Keratinocyte (primary cell): ENCODE results near the gene WWC1. TPM values are rescaled to one million over a fixed set of nuclear protein-coding genes. Genes with fewer than 3 reads are reported as not detected.

Experiments
- DNase-seq: peaks from one replicate; pipeline ENCODE4 v3.0.0-alpha.2; 2011; ENCODE audit warnings: low read depth, missing footprints, low spot score
- FAIRE-seq: peaks from 2 replicates; lab custom pipeline; 2011; peaks lifted over from hg19 to GRCh38; lab: Jason Lieb, UNC
- H2AFZ ChIP-seq: 2 replicates; pipeline ENCODE4 v1.6.0; 2012; ENCODE audit warnings: low read length, control low read depth, inconsistent platforms; ENCODE audit not compliant: control insufficient read depth
- H3K27ac ChIP-seq: 2 replicates; pipeline ENCODE4 v1.5.1; 2011; ENCODE audit warnings: low read length; ENCODE audit not compliant: control insufficient read depth, insufficient read depth
- H3K27me3 ChIP-seq: 3 replicates; pipeline ENCODE4 v1.6.0; 2011; ENCODE audit warnings: low read length; ENCODE audit not compliant: control insufficient read depth, insufficient read depth; ENCODE audit errors: extremely low read depth
- H3K36me3 ChIP-seq, 2 experiments: 2 replicates in 1 of 2; 3 replicates in 1 of 2; pipeline ENCODE4 v1.5.1; 2011; ENCODE audit warnings: low read length in 2 of 2, mild to moderate bottlenecking in 1 of 2; ENCODE audit not compliant: control insufficient read depth in 2 of 2, insufficient read depth in 2 of 2; ENCODE audit errors: extremely low read depth in 1 of 2
- H3K4me1 ChIP-seq: 3 replicates; pipeline ENCODE4 v1.5.1; 2011; ENCODE audit warnings: low read length; ENCODE audit not compliant: control insufficient read depth, insufficient read depth; ENCODE audit errors: extremely low read depth
- H3K4me2 ChIP-seq: 3 replicates; pipeline ENCODE4 v1.6.0; 2011; ENCODE audit warnings: low read depth, low read length; ENCODE audit not compliant: control insufficient read depth, insufficient read depth; ENCODE audit errors: extremely low read depth
- H3K4me3 ChIP-seq, 3 experiments: fragments of 200-600 bp in 1 of 3; sonication (generic) in 1 of 3; 2 replicates in 2 of 3; 3 replicates in 1 of 3; pipeline ENCODE4 v1.5.1; 2011 to 2016; ENCODE audit warnings: low read length in 3 of 3, mild to moderate bottlenecking in 3 of 3, control low read depth in 2 of 3, inconsistent platforms in 1 of 3, low read depth in 1 of 3, mixed read lengths in 1 of 3, mixed run types in 1 of 3, moderate library complexity in 1 of 3; ENCODE audit not compliant: control insufficient read depth in 2 of 3, insufficient read depth in 2 of 3; ENCODE audit errors: extremely low read depth in 1 of 3
- H3K79me2 ChIP-seq: 2 replicates; pipeline ENCODE4 v1.6.0; 2012; ENCODE audit warnings: low read length; ENCODE audit not compliant: control insufficient read depth, insufficient read depth
- H3K9ac ChIP-seq: 3 replicates; pipeline ENCODE4 v1.6.0; 2011; ENCODE audit warnings: low read length; ENCODE audit not compliant: control insufficient read depth, insufficient read depth; ENCODE audit errors: extremely low read depth
- H3K9me1 ChIP-seq: 3 replicates; pipeline ENCODE4 v1.6.0; 2011; ENCODE audit warnings: low read length; ENCODE audit not compliant: control insufficient read depth, insufficient read depth; ENCODE audit errors: extremely low read depth
- H3K9me3 ChIP-seq: 2 replicates; pipeline ENCODE4 v1.5.1; 2012; ENCODE audit warnings: low read depth, low read length; ENCODE audit not compliant: control insufficient read depth
- H4K20me1 ChIP-seq: 3 replicates; pipeline ENCODE4 v1.6.0; 2011; ENCODE audit warnings: low read length; ENCODE audit not compliant: control insufficient read depth, insufficient read depth; ENCODE audit errors: extremely low read depth
- EZH2 ChIP-seq: IDR thresholded peaks from one replicate; pipeline ENCODE4 v1.6.1; 2012; ENCODE audit warnings: inconsistent platforms, mild to moderate bottlenecking, low read length, moderate library complexity
- dilution Hi-C: fragments of 300-500 bp; cut with MboI; formaldehyde crosslinking; loops from one replicate; pipeline ENCODE4 v1.7.0; 2020; ENCODE audit warnings: low sequenced_read_pairs; ENCODE audit not compliant: extremely low pct_ligation_motif_present
- polyA plus RNA-seq, 5 experiments: library from polyadenylated mRNA; depleted of rRNA in 3 of 5; stranded (reverse) in 3 of 5; stranded (forward) in 1 of 5; unstranded in 1 of 5; fragments of >200 nt; gene quantifications; 1 replicate in 1 of 5; 2 replicates in 3 of 5; 3 replicates in 1 of 5; pipeline versions ENCODE4 v1.2.1 to v1.2.3, GENCODE V29; 2011 to 2012; ENCODE audit warnings: missing spikeins in 2 of 5, low read depth in 1 of 5, low replicate concordance in 1 of 5
- TF ChIP-seq, protein P1 (sequence below), 3 experiments: IDR thresholded peaks in 1 of 3; conservative IDR thresholded peaks in 1 of 3; optimal IDR thresholded peaks in 1 of 3; 2 replicates in 2 of 3; 3 replicates in 1 of 3; pipeline versions ENCODE3 to v1.5.1; 2011; ENCODE audit warnings: low read length in 3 of 3, mild to moderate bottlenecking in 3 of 3, moderate library complexity in 2 of 3, control low read depth in 1 of 3, inconsistent platforms in 1 of 3; ENCODE audit not compliant: insufficient read depth in 2 of 3; ENCODE audit errors: extremely low read depth in 1 of 3

The WWC1 gene
- polyA plus RNA-seq, 1 donor (not counting 4 experiments of a cell fraction or from before 2014, with no cell fraction given): 19.8 TPM

DNA sequence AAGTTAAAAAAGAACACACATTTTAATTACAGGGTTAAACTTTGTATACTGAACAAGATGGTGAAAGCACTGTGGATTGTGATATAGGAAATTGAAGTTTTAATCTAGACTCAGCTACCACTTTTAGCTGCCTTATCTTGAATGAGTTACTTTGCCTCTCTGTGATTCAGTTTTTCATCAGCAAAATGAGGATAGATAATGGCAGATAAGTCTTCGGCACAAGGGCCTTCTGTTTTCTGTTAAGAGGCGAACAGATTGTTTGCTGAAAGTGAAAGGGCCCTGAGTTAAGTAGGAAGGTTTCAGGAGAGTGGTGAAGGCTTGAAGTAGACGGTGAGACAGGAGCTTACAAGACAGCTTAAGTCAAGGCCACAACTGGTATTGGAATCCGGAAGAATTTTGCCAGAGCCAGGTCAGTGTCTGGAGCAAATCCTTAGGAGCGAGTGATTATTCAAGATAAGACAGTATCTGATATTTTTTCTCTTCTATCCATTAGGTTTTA, 202.7 kb downstream of the WWC1 start:
- peaks cover 15% of the 10 kb centered on the region for H3K79me2 ChIP-seq
- H3K9ac ChIP-seq: no peak overlapping the region
- no peaks in the 10 kb centered on the region for H3K27me3 ChIP-seq
- no peak overlapping the region for H3K27ac ChIP-seq
- TF ChIP-seq, protein P1, sequence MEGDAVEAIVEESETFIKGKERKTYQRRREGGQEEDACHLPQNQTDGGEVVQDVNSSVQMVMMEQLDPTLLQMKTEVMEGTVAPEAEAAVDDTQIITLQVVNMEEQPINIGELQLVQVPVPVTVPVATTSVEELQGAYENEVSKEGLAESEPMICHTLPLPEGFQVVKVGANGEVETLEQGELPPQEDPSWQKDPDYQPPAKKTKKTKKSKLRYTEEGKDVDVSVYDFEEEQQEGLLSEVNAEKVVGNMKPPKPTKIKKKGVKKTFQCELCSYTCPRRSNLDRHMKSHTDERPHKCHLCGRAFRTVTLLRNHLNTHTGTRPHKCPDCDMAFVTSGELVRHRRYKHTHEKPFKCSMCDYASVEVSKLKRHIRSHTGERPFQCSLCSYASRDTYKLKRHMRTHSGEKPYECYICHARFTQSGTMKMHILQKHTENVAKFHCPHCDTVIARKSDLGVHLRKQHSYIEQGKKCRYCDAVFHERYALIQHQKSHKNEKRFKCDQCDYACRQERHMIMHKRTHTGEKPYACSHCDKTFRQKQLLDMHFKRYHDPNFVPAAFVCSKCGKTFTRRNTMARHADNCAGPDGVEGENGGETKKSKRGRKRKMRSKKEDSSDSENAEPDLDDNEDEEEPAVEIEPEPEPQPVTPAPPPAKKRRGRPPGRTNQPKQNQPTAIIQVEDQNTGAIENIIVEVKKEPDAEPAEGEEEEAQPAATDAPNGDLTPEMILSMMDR (optimal IDR thresholded peaks at IDR 0.05 in 1 of 3, IDR thresholded peaks at IDR 0.05 in 1 of 3, conservative IDR thresholded peaks at IDR 0.05 in 1 of 3; ENCODE audit: extremely low read depth in 1 of 3, insufficient read depth in 2 of 3, low read length in 3 of 3): no peak
- TF ChIP-seq EZH2: no peak
- no peak overlapping the region for H3K4me3 ChIP-seq
- H3K9me1 ChIP-seq: no peaks in the 10 kb centered on the region
- dilution Hi-C loops: no loop called here
- FAIRE-seq: no peak
- no peak for DNase-seq
- no peak overlapping the region for H3K4me2 ChIP-seq
- H2AFZ ChIP-seq: no peak overlapping the region
- H3K9me3 ChIP-seq: no peaks in the 10 kb centered on the region
- H4K20me1 ChIP-seq: no peaks in the 10 kb centered on the region
- H3K4me1 ChIP-seq: no peaks in the 10 kb centered on the region
- H3K36me3 ChIP-seq: peaks cover 24 to 30% of the 10 kb centered on the region in 2 experiments

GRCh38 chr5:168502563-168503237, 211.3 kb downstream of the WWC1 start:
- TF ChIP-seq, protein P1 (optimal IDR thresholded peaks at IDR 0.05 in 1 of 3, IDR thresholded peaks at IDR 0.05 in 1 of 3, conservative IDR thresholded peaks at IDR 0.05 in 1 of 3; ENCODE audit: extremely low read depth in 1 of 3, insufficient read depth in 2 of 3, low read length in 3 of 3): no peak
- no peak for TF ChIP-seq EZH2
- H4K20me1 ChIP-seq: no peaks in the 10 kb centered on the region
- no peak for FAIRE-seq

More at GRCh38 chr5:168502563-168503237, 211.3 kb downstream of the WWC1 start:
- H3K79me2 ChIP-seq: no peaks in the 10 kb centered on the region
- no peak overlapping the region for H3K27ac ChIP-seq
- DNase-seq: no peak
- no peaks in the 10 kb centered on the region for H3K4me1 ChIP-seq
- no peak overlapping the region for H3K9ac ChIP-seq
- dilution Hi-C loops: no loop called here
- no peak overlapping the region for H2AFZ ChIP-seq
- no peak overlapping the region for H3K4me3 ChIP-seq
- H3K36me3 ChIP-seq: peaks cover 14 to 18% of the 10 kb centered on the region in 2 experiments
- H3K9me3 ChIP-seq: no peaks in the 10 kb centered on the region
- H3K9me1 ChIP-seq: no peaks in the 10 kb centered on the region
- no peaks in the 10 kb centered on the region for H3K27me3 ChIP-seq
- no peak overlapping the region for H3K4me2 ChIP-seq
